ENCODE data around the gene IKZF5.

Gene IKZF5

GRCh38 chr10:123017421-123018165 is 9.0 kb upstream of the IKZF5 start:
- in situ Hi-C loops (cut with MboI; ENCODE audit: low pct_unique_long_range_greater_than_20kb, low sequenced_read_pairs, unreplicated experiment), result no loop called here
- DNase-seq (ENCODE audit: low spot score), result no peak
- no peak for TF ChIP-seq CTCF (IDR thresholded peaks at IDR 0.05; ENCODE audit: extremely low read depth, insufficient read depth, missing control alignments)

GRCh38 chr10:123016228-123016627 is 7.6 kb upstream of the IKZF5 start:
- no peak for DNase-seq (ENCODE audit: low spot score)
- in situ Hi-C loops (cut with MboI; ENCODE audit: low pct_unique_long_range_greater_than_20kb, low sequenced_read_pairs, unreplicated experiment), result no loop called here
- TF ChIP-seq CTCF (IDR thresholded peaks at IDR 0.05; ENCODE audit: extremely low read depth, insufficient read depth, missing control alignments), result no peak

- no peak for DNase-seq (ENCODE audit: low spot score)
- TF ChIP-seq CTCF (IDR thresholded peaks at IDR 0.05; ENCODE audit: extremely low read depth, insufficient read depth, missing control alignments), result no peak
- in situ Hi-C loops (cut with MboI; ENCODE audit: low pct_unique_long_range_greater_than_20kb, low sequenced_read_pairs, unreplicated experiment), result no loop called here
Observed at GRCh38 chr10:123014772-123015171, 6.2 kb upstream of the IKZF5 start.

- no peak for DNase-seq (ENCODE audit: low spot score)
- in situ Hi-C loops (cut with MboI; ENCODE audit: low pct_unique_long_range_greater_than_20kb, low sequenced_read_pairs, unreplicated experiment), result no loop called here
- TF ChIP-seq CTCF (IDR thresholded peaks at IDR 0.05; ENCODE audit: extremely low read depth, insufficient read depth, missing control alignments), result no peak
Observed at GRCh38 chr10:123013456-123014419, 5.1 kb upstream of the IKZF5 start.

- no peak for DNase-seq (ENCODE audit: low spot score)
- no peak for TF ChIP-seq CTCF (IDR thresholded peaks at IDR 0.05; ENCODE audit: extremely low read depth, insufficient read depth, missing control alignments)
- in situ Hi-C loops (cut with MboI; ENCODE audit: low pct_unique_long_range_greater_than_20kb, low sequenced_read_pairs, unreplicated experiment), result no loop called here
Observed at GRCh38 chr10:123011987-123012386, 3.4 kb upstream of the IKZF5 start.

GRCh38 chr10:123009105-123009820 is 668 bp upstream of the IKZF5 start:
- in situ Hi-C loops (cut with MboI; ENCODE audit: low pct_unique_long_range_greater_than_20kb, low sequenced_read_pairs, unreplicated experiment), result no loop called here
- DNase-seq (ENCODE audit: low spot score), result peak; percentile 40
- TF ChIP-seq CTCF (IDR thresholded peaks at IDR 0.05; ENCODE audit: extremely low read depth, insufficient read depth, missing control alignments), result no peak
